HepG2 (cell line): ENCODE results near the gene MYO18B.

ENCODE experiments used
- CTCF ChIP-seq: sonication (generic); formaldehyde crosslinking; IDR thresholded peaks from 2 replicates; pipeline ENCODE4 v1.5.0; 2020; ENCODE audit warnings: mild to moderate bottlenecking, missing genetic modification reagents, moderate library complexity
- TBP ChIP-seq: sonication (generic); formaldehyde crosslinking; IDR thresholded peaks from 2 replicates; pipeline ENCODE4 v1.5.0; 2020; ENCODE audit warnings: missing genetic modification reagents
- ZNF549 ChIP-seq: sonication (generic); formaldehyde crosslinking; IDR thresholded peaks from 2 replicates; pipeline ENCODE4 v1.5.0; 2020; ENCODE audit warnings: missing genetic modification reagents

GRCh38 chr22:25827415-25827814, 85.4 kb downstream of the MYO18B start:
- TF ChIP-seq CTCF (CRISPR knock-in tag) (no peak), TBP (CRISPR knock-in tag) (no peak), ZNF549 (CRISPR knock-in tag) (no peak)
